Progenitor cell of endocrine pancreas (in vitro differentiated cells): Measurements from ENCODE around the gene LRRC30. TPM values are rescaled to one million over a fixed set of nuclear protein-coding genes. Genes with fewer than 3 reads are reported as not detected.

Source experiments
- DNase-seq: peaks from one replicate; pipeline ENCODE4 v3.0.0; 2021; ENCODE audit warnings: low spot score; ENCODE audit not compliant: unreplicated experiment
- H3K27ac Mint-ChIP-seq: 2 replicates; pipeline ENCODE4 v1.8.0; 2021; ENCODE audit warnings: mild to moderate bottlenecking, moderate library complexity, mixed read lengths
- H3K27me3 Mint-ChIP-seq: 2 replicates; pipeline ENCODE4 v1.8.0; 2021; ENCODE audit warnings: mixed read lengths
- H3K36me3 Mint-ChIP-seq: 2 replicates; pipeline ENCODE4 v1.8.0; 2022; ENCODE audit warnings: mixed read lengths; ENCODE audit not compliant: insufficient read depth
- H3K4me1 Mint-ChIP-seq: 2 replicates; pipeline ENCODE4 v1.8.0; 2021; ENCODE audit warnings: low read depth, mixed read lengths
- H3K4me3 Mint-ChIP-seq: 2 replicates; pipeline ENCODE4 v1.8.0; 2021; ENCODE audit warnings: low read depth, mild to moderate bottlenecking, moderate library complexity, mixed read lengths
- H3K9me3 Mint-ChIP-seq: 2 replicates; pipeline ENCODE4 v1.8.0; 2021; ENCODE audit warnings: low read depth, mixed read lengths
- total RNA-seq: library from RNA; stranded (reverse); gene quantifications from 2 replicates; pipeline ENCODE4 v1.2.1, GENCODE V29; 2021
- TF ChIP-seq, protein P1 (sequence below): fragments of 200-600 bp; sonication (generic); IDR thresholded peaks from one replicate; pipeline ENCODE4 v1.5.0; 2021; ENCODE audit warnings: antibody characterized with exemption, mild to moderate bottlenecking; ENCODE audit not compliant: unreplicated experiment

LRRC30 gene
- total RNA-seq, 1 donor from 2014 or later: not detected

DNA sequence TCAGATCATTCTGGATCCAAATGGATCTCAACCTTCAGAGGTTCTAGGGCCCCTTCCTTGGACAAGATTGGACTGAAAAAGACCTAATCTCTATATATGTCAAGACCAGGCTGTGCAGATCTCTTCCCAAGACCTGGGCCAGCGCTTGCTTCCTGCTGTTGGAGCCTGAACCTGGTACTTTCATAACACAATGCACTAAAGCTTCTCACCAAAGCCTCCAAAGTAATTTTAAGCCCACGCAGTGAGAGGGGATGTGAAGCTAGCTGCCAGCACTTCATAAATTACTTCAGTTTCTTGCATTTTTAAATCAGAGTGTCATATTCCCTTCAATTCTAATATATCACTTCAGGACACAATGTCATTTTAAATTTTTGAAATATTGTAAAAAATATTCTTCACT is 50.7 kb downstream of the LRRC30 start:
- H3K27ac Mint-ChIP-seq: no peak overlapping the region
- TF ChIP-seq, protein P1, sequence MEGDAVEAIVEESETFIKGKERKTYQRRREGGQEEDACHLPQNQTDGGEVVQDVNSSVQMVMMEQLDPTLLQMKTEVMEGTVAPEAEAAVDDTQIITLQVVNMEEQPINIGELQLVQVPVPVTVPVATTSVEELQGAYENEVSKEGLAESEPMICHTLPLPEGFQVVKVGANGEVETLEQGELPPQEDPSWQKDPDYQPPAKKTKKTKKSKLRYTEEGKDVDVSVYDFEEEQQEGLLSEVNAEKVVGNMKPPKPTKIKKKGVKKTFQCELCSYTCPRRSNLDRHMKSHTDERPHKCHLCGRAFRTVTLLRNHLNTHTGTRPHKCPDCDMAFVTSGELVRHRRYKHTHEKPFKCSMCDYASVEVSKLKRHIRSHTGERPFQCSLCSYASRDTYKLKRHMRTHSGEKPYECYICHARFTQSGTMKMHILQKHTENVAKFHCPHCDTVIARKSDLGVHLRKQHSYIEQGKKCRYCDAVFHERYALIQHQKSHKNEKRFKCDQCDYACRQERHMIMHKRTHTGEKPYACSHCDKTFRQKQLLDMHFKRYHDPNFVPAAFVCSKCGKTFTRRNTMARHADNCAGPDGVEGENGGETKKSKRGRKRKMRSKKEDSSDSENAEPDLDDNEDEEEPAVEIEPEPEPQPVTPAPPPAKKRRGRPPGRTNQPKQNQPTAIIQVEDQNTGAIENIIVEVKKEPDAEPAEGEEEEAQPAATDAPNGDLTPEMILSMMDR: no peak
- no peak overlapping the region for H3K4me3 Mint-ChIP-seq
- DNase-seq: no peak
- no peaks in the 10 kb centered on the region for H3K36me3 Mint-ChIP-seq
- H3K9me3 Mint-ChIP-seq: no peaks in the 10 kb centered on the region
- H3K4me1 Mint-ChIP-seq: no peaks in the 10 kb centered on the region
- peaks cover 18% of the 10 kb centered on the region for H3K27me3 Mint-ChIP-seq

Other genes with a start within 250 kb of the LRRC30 start
- gene LAMA1, start 113.3 kb upstream of the LRRC30 start, total RNA-seq: 257 and 299 TPM in 2 replicates